Nucleus accumbens (tissue), 56 donors: Measurements from ENCODE around the gene ANGPTL1.

Source experiments
- DNase-seq, 56 donors: peaks; one replicate each; lab custom pipeline; 2025; lab: John Stamatoyannopoulos, UW

Gene ANGPTL1, protein sequence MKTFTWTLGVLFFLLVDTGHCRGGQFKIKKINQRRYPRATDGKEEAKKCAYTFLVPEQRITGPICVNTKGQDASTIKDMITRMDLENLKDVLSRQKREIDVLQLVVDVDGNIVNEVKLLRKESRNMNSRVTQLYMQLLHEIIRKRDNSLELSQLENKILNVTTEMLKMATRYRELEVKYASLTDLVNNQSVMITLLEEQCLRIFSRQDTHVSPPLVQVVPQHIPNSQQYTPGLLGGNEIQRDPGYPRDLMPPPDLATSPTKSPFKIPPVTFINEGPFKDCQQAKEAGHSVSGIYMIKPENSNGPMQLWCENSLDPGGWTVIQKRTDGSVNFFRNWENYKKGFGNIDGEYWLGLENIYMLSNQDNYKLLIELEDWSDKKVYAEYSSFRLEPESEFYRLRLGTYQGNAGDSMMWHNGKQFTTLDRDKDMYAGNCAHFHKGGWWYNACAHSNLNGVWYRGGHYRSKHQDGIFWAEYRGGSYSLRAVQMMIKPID

GRCh38 chr1:178870944-178871343, at the start of gene ANGPTL1:
TSS of gene ANGPTL1 (minus strand) at chr1:178871077. CDS start at chr1:178865776, 5,301 bp downstream.
- peak in 1 of 56 donors; percentile 5 for DNase-seq

DNA sequence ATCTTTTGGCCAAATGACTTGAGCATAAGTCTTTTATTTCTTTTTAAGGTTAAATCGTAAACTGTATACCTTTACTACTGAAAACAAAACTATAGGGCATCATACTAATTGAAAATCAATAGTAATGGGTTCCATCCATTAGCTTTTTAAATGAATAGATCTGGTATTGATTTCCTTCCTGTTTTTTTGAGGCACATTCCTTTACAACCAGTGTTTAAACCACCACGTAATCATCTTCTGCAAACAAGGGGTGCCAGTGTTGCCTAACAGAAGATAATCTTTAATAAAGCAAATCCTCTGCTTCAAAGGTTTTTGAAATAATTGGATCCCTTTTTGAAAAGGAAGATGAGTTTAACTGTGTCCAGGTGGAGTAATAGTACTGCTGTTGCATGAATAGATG, 48.7 kb upstream of the ANGPTL1 start:
- no peak for DNase-seq

DNA sequence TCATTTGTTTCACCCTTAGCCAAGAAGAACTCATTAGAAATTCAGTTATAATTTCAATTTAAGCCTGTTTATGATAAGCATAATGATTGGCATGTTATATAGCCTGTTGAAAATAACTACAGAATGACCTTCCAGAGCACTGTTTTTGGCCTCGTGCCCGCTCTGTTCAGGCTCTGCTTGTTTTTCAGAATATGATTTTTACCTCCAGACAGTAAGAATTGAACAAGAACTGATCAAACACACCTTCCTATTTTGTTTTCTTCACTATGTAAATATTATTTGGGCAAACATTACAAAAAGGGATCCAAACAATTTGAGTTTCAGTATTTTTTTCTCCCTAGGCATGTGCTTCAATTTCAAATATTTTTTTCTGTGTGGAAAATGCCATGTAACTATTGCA, 48.1 kb upstream of the ANGPTL1 start:
- no peak for DNase-seq

DNA sequence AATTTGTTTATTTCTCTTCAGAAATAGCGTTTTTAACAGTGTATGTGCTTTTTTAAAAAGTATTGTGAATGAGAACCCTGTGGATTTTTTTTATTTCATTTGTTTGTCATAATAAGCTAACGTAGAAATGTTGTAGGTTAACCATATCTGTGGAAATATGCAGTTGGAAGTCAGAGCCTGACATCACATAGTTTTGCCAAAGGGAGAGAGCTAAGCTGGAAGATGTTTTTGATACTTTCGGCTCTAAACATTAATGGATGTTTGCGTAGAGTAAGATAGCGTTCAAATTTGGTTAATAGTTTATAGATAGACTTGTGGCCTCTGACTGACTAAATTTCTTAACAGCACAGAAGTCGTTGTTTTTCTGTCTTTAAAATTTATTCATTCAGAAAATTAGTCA, 47.4 kb upstream of the ANGPTL1 start:
- DNase-seq: no peak

GRCh38 chr1:178916448-178917174, 45.7 kb upstream of the ANGPTL1 start:
- DNase-seq: no peak

DNA sequence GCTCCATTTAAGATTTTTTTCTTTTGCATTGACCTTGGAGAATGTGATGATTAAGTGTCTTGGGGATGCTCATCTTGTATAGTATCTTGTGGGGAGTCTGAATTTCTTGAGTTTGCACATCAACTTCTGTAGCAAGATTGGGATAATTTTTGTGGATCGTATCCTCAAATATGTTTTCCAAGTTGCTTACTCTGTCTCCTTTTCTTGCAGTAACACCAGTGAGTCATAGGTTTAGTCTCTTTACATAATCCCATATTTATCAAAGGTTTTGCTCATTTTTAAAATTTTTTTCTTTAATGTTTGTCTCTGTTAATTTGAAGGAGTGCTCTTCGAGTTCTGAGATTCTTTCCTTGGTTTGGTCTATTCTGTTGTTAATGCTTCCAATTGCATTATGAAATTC, 41.7 kb upstream of the ANGPTL1 start:
- DNase-seq: no peak

GRCh38 chr1:178910023-178910422, 39.1 kb upstream of the ANGPTL1 start:
- DNase-seq: no peak

DNA sequence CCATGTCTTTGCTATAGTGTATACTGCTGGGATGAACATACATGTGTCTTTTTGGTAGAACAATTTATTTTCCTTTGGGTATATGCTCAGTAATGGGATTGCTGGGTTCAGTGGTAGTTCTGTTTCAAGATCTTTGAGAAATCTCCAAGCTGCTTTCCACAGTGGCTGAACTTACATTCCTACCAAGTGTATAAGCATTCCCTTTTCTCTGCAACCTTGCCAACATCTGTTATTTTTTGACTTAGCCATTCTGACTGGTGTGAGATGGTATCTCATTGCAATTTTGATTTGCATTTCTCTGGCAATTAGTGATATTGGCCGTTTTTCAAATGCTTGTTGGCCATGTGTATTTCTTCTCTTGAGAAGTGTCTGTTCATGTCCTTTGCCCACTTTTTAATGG, 37.5 kb upstream of the ANGPTL1 start:
- DNase-seq: no peak

GRCh38 chr1:178901482-178902125, 30.7 kb upstream of the ANGPTL1 start:
- no peak for DNase-seq

GRCh38 chr1:178899402-178899801, 28.5 kb upstream of the ANGPTL1 start:
- DNase-seq: no peak

GRCh38 chr1:178898401-178898800, 27.5 kb upstream of the ANGPTL1 start:
- DNase-seq: no peak

DNA sequence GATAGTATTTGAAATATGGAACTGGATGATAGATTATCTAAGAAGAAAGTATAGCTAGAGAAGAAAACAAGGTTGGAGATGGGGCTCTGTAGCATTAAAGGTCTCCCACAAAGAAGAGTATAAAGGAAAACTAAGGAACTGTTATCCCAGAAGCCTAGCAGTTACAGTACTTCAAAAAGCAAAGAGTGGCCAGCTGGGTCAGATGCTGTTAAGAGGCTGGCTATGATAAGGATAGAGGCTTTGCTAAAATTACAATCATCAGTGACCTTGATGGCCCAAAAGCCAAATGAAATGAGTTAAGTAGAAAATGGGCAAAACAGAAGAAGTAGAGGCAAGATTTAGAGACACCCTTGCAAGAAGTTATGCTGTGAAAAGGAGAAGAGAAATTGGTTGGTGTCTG, 25.1 kb upstream of the ANGPTL1 start:
- DNase-seq: no peak

DNA sequence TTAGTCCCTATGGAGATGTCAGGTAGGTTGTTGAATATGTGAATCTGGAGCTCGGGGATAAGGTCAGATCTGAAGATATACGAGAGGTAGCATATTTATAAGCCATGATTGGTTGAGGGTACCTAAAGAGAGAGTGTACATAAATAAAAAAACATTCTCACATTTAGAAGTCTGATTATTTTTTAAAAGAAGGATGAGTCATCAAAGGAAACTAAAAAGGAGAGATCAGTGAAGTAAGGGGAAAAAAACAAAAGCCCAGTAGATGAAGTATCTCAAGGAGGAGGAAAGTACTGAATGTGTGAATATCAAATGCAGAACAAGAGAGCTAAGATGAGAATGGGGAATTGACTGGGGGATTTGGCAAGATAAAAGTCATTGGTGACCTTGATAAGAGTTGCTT, 15.7 kb upstream of the ANGPTL1 start:
- DNase-seq: no peak

DNA sequence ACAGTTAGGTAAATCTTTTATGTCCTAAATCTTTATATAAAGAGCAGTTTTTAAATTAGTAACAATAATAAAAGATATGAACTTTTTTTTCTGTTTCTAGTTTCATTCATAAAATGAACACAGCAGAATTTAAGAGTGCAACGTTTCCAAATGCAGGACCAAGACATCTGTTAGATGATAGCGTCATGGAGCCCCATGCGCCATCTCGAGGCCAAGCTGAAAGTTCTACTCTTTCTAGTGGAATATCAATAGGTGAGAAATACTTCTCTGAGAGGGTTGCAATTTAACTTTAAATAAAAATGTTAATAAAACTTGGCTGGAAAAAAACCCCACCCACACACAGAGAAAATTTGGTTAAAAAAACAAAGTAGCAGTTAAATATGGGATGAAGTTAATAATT, 15.0 kb upstream of the ANGPTL1 start:
- no peak for DNase-seq

GRCh38 chr1:178881950-178882349, 11.1 kb upstream of the ANGPTL1 start:
- DNase-seq: no peak

- DNase-seq: no peak
These were observed 7.0 kb upstream of the ANGPTL1 start for GRCh38 chr1:178877896-178878295.

- DNase-seq: no peak
These were observed 5.1 kb upstream of the ANGPTL1 start for GRCh38 chr1:178875936-178876335.

DNA sequence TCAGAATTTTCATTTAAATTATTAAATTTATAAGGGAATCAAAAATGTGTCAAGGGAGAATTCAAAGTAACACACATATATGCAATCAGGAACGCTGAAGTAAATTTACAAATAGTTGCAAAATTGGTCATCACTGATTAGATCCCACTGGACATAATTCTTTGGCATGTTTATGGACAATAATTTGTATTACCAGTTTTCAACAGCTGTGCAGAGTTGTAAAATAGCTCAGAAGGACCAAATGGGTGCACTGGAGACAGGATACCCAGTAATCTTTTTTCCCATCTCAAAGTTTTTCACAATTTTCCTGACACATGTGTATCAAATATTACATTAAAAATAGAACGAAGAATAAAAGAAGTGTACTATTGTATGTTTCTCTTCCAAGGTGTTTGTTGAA, 4.1 kb upstream of the ANGPTL1 start:
- DNase-seq: no peak

- DNase-seq: no peak
These were observed 859 bp upstream of the ANGPTL1 start for GRCh38 chr1:178871551-178872320.

GRCh38 chr1:178870221-178870620, 656 bp downstream of the ANGPTL1 start:
- no peak for DNase-seq
